NCI-H2081 treated with DMSO at 0.1 percent for 48 hours (cell line): Measurements from ENCODE around the gene PSMA4.
"Not testable (repeated sequence)": the region's sequence is repeated elsewhere in the genome, so short reads cannot be mapped to it uniquely, and the experiment has no call there.

Source experiments
- DNase-seq: peaks from one replicate; lab custom pipeline; 2025; lab: John Stamatoyannopoulos, UW

PSMA4 gene

DNA sequence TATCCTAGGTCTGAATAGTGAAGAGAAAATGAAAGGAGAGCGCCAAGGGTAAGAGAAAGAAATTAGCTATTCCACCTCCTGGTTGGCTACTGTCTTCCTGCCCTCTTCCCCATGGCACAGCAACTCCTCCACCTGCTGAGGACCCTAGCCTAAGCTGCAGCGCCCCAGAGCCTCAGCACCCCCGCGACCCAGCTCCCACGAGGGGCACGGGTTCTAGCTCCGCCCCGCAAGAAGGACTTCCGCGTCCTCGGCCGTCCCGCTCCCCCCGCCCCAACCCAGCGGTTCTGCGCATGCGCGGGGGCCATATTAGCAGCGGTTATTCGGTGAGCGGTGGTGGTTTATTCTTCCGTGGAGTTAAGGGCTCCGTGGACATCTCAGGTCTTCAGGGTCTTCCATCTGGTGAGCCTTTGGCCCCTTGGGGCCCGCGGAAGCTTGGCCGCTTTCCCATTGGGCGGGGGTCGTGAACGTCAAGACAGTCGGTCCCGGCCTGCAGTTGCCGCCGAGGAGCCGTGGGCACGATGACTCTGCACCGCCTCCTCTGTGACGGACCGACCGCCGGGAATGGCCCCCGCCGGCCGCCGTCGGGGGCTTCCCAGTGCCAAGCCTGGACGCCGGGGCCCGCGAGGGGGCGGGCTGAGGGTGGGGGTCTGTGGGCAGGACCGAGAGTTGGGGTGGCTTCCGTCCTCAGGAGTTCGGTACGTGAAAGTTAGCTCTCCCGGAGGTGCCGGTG, at the start of gene PSMA4:
Gene PSMA4, plus strand, starts transcription at position 304 of the 730 bp plus-strand sequence. CDS start 1,484 bp downstream, outside the sequence.
- DNase-seq, result peak; percentile 39

DNA sequence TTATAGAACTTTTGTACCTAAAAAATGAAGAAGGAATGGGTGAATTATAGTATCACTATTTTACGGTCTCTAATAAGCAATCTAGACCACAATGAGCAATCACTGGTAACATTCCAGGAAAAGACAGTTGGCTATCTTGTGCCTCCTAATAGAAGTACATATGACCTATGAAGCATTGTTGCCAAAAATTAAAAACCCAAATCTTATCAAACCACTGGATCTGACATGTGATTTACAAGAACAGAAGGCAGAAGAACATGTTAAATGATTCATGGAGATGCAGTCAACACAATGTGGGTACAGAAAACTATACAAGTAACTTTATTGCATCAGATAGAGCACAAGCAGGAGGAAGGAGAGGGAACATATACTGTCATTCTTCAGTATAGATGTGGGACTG, 47.4 kb upstream of the PSMA4 start:
- DNase-seq, result no peak

DNA sequence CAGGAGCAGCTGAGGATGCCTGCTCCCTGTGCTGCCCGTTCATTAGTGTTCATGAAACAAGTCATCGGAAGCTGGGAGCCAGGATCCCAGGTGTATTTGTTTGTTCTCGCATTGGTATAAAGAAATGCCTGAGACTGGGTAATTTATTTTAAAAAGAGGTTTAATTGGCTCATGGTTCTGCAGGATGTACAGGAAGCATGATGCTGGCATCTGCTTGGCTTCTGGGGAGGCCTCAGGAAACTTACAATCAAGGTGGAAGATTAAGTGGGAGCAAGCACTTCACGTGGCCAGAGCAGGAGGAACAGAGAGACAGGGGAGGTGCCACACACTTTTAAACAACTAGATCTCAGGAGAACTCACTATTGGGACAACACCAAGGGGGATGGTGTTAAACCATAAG, 38.4 kb upstream of the PSMA4 start:
- DNase-seq, result no peak

DNA sequence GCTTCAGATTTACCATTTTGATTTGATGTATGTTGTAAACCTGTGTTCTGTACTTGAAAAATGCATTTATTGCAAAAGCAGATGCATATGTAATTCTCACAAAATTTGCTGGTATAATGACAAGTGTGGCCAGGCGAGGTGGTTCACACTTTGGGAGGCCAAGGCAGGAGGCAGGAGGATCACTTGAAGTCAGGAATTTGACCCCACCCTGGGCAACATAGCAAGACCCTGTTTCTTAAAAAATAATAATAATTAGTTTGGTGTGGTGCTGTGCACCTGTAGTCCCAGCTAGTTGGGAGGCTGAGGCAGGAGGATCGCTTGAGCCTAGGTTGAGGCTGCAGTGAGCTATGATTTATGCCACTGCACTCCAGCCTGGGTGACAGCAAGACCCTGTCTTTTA, 37.6 kb upstream of the PSMA4 start:
- DNase-seq, result no peak

DNA sequence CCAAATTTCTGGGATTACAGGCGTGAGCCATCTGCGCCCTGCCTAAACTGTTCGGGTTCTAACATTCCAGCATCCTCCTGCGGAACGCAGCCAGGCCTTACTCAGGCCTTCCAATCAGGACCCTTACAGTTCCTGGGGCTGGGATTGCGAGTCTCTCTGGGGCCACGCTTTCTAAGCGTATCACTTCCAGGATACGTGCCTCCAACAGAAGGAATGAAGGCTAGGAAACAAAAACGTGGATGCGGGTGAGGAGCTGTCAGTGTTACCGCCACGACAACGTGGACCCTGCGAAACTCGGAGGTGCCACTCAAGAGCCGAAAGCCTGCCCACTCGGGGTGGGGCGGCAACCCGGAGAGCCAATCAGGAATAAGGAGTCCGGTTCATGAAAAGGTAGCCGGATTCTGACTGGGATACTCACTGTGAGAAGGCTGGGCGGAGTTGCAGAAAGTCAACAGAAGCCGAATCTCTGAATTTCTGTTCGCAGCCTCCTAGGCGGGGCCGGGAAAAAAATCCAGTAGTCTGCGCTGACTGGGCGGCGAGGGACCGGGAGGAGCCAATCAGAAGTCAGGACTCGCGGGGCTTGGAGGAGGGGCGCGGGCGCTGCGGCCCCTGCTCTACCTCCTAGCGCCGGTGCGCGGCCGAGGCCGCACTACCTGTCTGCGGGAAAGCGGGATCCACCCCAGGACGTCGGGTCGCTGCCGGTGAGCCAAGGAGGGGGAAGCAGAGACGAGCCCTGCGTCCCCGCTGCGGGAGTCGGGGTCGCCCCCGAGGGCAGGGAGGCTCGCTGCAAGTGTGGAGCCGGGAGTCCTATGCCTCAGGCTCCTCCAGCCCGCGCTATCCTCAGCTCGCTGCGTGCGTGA, 33.0 kb upstream of the PSMA4 start, which contains the start of gene HYKK:
Gene HYKK, plus strand, starts transcription at position 607 of the 860 bp plus-strand sequence. CDS start 5,512 bp downstream, outside the sequence.
- peak; percentile 92 for DNase-seq

DNA sequence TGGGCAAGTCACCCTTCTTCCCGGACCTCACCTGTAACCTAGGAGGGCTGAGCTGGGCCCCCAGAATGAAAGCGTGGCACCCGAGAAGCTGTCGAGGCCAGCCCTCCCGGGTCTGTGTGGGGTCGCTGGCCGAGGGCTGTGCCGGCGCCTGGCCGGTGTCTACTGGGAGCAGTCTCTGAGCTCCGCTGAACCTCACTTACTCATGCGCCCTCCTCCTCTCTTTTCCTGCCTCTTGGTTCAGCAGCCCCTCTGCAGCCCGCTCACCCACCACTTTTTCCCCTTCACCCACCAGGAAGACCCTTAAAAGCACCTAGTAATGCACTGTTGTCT, 32.4 kb upstream of the PSMA4 start:
- DNase-seq, result no peak

DNA sequence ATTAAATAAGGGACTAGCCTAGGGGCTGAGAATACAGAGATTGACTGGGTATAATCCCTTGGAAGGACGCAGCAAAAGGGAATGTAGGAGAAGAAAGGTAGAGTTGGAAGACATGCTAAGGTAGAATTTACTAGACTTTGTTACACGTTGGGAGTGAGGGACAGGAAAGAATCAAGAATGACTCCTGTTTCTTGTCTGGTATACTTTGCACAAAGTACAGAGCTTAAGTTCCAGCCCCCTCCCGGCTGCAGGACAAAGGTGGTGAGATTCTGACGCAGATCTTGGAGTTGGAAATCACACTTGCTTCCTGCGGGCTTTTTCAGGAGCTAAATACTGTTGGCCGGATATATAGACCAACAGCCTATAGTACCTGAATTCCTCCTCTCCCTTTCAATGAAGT, 32.0 kb upstream of the PSMA4 start:
- DNase-seq, result no peak

DNA sequence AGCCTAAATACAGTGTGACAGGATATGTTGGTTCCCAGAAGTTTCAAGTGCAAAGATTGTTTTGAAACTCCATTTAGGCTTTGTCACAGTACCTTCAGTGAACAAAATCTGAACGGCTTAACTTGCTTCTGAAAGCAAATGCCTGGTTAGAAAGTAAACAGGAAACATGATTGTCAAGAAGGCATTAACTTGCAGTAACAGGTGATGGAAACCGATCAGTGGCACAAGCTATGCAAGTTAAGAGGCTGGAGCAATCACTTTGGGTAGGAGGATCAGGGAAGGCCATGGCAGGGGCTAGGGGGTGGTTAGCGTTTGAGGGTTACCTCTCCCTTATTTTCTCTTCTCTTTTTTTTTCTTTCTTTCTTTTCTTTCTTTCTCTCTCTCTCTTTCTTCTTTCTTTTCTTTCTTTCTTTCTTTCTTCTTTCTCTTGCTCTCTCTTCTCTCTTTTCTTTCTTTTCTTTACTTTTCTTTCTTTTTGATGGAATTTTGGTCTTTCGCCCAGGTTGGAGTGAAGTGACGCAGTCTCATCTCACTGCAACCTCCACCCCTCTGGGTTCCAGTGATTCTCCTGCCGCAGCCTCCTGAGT, 30.4 kb upstream of the PSMA4 start:
- no peak for DNase-seq

DNA sequence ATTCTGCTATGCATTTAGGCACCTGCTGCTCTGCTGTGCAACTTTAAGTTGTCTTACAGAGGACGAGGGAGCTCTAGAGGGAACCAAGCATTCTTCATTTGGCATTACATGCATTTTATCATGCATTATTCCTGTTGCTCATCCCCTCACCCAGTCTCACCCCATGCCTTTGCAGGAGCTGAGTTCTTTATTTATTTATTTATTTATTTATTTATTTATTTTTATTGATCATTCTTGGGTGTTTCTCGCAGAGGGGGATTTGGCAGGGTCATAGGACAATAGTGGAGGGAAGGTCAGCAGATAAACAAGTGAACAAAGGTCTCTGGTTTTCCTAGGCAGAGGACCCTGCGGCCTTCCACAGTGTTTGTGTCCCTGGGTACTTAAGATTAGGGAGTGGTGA, 20.2 kb upstream of the PSMA4 start:
- not testable (repeated sequence) for DNase-seq

DNA sequence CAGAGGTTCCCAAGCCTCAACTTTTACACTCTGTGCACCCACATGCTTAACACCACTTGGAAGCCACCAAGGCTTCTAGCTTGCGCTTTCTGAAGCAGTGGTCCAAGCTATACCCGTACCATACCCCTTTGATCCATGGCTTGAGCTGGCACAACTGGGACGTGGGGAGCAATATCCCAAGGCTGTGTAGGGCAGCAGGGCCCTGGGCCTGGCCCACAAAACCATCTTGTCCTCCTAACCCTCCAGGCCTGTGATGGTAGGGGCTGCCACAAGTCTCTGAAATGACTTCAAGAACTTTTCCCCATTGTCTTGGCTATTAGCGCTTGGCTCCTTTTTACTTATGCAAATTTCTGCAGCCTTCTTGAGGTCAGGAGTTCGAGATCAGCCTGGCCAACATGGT, 16.0 kb upstream of the PSMA4 start:
- no peak for DNase-seq

DNA sequence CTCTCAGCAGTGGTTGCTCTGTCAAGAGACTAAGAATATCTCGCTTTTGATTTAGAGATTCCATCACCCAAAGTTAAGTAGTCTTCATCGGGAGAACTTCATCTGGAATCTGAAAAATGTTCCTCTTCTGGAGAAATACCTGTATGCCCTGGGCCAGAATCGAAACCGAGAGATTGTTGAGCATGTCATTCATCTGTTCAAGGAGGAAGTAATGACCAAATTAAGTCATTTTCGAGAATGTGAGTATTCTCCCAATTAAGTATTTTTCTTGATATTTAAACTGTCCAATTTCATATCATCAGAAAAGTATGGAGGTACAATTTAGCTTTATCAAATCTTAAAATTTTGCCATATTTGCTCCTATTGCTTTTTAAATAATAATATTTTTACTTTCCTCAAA, 12.9 kb upstream of the PSMA4 start:
- no peak for DNase-seq

DNA sequence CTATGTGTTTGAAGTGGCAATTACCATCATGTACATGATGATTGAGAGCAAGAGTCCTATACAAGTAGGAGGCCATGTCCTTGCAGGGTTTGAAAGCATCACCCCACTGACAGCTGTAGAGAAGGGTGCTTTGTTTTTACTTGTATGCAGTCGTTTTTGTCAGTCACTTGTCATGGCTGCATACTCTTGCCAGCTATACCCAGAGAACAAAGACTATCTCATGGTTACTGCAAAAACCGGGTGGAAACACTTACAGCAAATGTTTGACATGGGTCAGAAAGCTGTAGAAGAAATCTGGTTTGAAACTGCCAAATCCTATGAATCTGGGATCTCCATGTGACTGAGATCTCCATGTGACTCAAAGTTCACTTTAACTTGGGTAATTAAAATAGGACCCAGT, 6.9 kb upstream of the PSMA4 start:
- no peak for DNase-seq

DNA sequence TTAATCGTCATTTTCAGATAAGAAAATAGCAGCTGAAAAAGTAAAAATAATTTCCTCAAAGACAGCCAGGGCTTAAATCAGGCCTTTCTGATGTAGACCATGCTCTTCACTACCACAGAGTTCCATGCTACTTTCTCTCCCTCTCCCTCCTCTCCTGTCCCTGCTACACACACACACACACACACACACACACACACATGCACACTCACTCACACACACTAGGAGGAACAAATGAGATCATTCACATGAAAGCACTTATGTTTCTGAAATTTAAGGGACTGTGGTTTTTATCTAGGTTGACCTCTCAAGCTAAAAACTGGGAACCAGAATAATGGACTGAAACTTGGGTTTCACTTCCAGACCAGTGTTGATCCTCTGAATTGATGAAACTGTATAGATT, 4.1 kb upstream of the PSMA4 start:
- DNase-seq, result no peak

DNA sequence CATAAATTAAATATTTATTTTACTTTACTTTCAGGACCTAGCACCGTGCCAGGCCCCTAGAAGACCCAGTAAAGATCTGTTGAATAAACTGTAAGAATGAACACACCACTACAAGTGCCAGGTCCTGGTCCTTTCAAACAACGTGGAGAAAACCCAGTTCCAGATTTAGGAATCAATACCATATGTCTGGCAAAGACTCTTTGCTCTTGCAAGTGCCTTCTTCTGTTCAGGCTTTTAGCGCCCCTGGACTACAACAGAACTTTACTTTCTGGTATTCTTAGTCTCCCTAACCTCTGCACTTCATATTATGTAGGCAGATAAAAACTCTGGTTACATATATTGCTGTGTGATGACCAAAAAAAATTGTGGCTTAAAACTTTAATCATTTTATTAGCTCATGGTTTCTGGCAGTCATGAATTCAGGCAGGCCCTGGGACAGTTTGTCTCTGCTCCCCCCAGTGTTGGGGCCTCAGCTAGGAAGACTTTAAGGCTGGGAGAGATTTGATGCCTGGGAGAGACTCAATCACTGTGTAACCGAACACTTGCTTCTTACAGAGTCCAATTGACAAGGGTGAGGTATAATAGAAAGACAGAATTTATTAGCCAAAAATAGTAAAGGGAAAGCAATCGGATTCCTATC, 2.9 kb upstream of the PSMA4 start:
- DNase-seq, result no peak

DNA sequence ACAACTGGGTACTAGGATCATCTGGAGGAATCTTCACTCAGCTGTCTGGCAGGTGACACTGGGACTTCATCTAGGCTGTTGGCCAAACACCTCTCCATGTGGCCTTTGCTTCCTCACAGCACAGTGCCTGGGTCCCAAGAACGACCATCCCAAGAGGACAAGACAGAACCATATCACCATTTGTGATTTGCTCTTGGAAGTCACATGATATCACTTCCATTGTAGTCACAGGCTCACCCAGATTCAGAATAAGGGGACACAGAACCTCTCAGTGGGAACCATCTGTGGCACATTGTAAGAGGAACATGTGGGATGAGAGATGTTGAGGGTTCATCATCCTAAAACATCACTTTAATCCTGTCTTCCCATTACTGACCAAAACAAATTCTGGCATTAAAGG, 1.9 kb upstream of the PSMA4 start:
- no peak for DNase-seq

DNA sequence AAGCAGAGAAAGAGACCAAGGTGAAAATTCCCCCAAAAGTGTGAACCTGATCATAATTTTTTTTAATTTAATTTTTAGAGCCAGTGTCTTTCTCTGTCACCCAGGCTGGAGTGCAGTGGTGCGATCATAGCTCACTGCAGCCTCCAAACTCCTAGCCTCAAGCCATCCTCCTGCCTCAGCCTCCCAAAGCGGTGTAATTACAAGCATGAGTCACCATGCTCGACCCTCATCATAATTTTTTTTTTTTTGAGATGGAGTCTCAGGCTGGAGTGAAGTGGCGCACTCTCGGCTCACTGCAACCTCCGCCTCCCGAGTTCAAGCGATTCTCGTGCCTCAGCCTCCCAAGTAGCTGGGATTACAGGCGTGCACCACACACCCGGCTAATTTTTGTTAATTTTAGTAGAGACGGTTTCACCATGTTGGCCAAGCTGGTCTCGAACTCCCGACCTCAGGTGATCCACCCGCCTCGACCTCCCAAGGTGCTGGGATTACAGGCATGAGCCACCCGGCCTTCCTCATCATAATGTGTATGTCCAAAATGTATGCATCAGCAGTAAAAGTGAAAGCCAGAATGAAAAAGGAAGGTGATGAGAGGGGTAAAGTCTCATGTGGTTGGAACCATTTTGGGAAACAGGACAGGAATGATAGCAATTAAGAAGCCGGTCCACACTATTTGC, 642 bp upstream of the PSMA4 start:
- DNase-seq, result not testable (repeated sequence)

DNA sequence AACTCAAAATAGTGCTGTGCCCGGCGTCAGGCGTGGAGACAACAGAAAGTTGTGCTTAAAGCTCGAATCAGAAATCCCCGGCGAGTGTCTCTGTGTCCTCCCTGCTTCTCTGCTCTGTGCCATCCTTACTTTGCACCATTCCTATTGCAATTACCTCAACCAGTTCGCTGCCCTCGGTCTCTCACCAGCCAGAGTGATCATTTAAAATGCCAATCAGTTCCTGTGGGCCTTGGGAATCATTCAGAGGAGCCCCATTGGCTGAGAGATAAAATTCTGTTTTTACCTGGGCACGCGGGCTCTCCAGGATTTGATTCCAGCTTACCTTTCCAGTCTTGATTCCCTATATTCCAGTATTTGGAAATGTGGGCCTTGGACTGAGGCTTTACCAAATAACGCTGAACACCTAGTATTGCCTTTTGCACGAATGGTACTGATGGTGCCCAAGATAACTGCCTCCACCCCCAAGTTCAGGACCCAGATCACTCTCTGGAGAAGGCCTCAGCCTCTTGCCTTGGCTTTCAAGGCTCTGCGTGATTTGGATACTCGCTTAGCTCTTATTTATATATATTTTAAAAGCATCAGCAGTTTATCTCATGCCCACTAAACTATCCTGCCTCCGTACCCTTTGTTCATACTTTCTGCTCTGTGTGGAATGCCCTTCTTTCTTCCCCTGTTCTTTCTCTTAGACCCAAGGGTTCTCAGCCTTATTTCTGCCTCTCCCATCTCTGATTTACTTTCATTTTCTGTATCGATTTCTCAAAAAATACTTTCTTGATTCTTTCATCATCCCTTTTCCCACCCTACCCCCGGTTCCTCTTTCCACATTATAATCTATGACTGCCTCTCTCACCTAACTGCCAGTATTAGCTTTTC, 863 bp downstream of the PSMA4 start:
- no peak for DNase-seq

DNA sequence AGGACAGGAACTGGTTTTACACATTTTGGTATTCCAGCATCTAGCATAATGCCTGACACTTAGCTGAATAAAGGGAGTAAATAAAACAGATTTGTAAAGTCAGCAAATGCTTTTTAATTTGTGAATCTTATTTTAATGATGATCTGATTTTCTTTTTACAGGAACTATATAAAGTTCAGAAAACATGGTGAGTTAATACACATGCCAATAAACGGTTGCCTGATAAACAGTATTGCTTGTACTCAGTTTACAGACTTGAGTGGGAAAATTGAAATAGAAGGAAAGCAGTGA, 1.4 kb downstream of the PSMA4 start:
- DNase-seq, result no peak

DNA sequence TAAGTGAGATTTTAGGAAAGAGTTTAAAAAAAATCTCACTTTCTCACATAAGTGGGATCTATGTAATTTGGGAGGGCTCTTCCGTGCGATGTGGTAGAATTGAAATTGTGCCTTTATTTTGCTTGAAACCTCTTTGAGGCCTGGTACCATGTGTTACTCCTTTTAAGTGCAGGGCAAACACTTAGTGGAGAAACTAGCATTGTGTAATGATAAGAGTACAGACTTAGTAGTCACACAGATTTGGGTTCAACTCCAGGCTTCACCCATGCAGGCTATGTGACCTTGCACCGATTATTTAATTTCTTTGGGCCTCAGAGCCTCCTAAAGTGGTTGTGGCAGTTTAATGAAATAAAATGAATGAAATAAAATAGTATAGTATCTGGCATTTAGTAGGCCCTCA, 2.4 kb downstream of the PSMA4 start:
- no peak for DNase-seq

DNA sequence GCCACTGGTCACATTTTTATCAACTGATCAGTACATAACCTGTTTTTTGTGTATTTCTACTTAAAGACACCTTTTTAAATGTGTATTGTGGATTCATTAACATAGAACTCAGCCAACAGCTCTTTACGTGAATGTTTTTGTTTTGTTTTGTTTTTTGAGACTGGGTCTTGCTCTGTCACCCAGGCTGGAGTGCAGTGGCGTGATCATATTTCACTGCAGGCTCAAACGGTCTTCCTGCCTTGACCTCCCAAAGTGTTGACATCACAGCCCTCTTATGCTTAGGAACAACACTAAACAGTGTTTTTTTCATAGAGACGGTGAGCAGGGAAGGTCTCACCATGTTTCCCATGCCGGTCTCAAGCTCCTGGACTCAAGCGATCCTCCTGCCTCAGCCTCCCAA, 9.9 kb downstream of the PSMA4 start:
- DNase-seq, result no peak

DNA sequence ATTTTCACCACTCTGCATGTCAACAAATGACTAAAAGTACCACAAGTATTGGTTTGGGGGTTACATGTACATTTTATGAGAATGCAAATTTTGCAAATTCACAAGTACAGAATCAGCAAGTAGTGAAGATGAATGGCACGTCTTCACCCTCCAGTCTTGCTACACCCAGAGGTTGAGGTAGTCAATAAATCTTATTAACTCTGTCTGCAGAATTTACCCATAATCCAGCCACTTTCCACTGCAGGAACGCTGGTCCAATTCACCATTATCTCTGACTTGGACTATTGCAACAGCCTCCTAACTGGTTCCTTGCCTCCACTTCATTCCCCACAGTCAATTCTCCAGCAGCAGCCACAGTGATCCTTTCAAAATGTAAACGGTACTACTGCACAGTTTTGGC, 10.6 kb downstream of the PSMA4 start:
- no peak for DNase-seq
